MV-4-11 (cell line): ENCODE results near the gene CDH5.
"Not testable (repeated sequence)": the region's sequence is repeated elsewhere in the genome, so short reads cannot be mapped to it uniquely, and the experiment has no call there.

Source experiments
- DNase-seq: peaks from one replicate; lab custom pipeline; 2025; lab: John Stamatoyannopoulos, UW

The CDH5 gene

DNA sequence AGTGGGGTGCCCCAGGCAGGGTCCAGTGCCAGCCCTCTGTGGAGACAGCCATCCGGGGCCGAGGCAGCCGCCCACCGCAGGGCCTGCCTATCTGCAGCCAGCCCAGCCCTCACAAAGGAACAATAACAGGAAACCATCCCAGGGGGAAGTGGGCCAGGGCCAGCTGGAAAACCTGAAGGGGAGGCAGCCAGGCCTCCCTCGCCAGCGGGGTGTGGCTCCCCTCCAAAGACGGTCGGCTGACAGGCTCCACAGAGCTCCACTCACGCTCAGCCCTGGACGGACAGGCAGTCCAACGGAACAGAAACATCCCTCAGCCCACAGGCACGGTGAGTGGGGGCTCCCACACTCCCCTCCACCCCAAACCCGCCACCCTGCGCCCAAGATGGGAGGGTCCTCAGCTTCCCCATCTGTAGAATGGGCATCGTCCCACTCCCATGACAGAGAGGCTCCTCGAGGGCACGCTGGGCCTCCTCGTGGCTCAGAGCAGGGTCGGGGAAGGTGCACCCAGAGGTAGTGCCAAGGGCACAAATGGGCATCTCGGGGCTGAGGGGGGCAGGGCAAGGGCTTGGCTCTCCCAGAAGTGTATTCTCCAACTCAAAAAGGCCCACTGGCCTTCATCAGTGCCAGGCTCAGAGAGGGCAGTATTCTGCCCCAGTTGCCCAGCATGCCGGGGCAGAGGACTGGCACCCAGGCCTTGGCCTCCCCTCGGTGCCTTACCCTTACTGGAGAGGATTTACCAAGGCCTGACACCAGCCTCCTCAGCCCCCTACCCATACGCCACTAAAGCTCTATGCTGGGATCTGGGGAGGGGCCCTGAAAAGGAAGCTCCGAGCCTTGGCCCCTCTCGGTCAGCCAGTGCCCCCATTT, at the start of gene CDH5:
CDH5 (plus strand) TSS at position 259 of the 867 bp plus-strand sequence. CDS start 12,647 bp downstream, outside the sequence.
- DNase-seq: peak; percentile 18

DNA sequence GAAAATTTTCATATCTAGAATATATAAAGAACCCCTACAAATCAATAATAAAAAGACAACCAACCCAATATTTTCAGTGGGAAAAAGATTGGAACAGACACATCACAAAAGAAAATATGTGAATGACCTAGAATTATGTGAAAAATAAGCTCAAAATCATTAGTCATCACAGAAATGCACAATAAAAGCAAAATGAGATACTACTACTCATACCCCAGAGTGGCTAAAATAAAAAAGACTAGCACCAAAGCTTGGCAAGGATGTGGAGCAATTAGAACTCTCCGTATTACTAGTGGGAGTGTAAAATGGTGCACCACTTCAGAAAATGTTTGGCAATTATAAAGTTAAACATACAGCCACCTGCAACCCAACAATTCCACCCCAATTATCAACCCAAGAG, 48.0 kb upstream of the CDH5 start:
- DNase-seq: no peak

DNA sequence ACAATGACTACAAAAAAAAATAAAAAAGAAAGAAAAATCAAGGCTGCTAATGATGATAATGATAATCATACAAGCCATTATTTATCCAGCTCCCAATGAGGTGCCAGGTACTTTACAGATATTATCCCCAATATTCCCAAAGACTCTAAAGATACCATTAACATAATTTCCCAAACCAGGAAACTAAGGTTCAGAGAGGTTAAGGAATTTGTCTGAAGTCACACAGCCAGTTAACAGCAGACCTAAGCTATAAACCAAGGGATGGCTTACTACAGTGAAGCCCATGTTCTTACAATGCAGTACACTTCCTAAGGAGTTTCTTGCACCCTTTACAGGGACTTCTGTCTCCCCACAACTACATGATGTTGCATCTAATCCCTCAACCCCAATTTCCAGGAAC, 45.7 kb upstream of the CDH5 start:
- DNase-seq: no peak

- DNase-seq: no peak
Measured at GRCh38 chr16:66322174-66322573, 44.3 kb upstream of the CDH5 start.

DNA sequence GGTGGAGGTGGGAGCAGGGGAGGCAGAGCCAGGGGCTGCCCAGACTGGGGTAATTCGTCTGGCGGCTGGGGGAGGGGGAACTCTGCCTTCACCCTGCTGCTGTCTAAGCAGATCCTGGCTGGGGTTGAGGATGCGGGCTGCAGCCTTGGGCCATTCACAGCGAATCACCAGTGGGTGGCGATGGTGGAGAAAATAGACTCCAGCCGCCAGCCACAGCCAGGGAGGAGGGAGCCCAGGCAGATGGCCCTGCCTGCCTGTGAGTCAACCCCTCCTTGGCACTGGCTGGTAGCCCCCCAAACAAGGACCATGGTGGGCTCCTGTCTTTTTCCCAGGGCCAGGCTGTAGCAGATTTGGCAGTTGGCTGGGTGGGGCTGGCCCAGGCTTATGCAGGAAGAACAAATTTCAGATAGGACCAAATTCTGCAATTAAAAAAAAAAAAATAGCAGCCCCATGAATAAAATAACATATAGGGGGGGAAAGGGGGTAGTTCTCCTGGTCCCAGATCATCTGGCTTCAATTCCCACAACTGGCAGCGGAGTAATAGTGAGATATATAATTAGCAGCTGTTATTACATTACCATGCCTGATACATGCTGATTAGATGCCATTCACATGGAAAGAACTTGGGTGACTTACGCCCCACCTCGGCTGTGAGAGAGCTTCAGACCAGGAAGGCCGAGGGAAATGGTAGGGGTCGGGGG, 41.5 kb upstream of the CDH5 start:
- peak; percentile 10 for DNase-seq

DNA sequence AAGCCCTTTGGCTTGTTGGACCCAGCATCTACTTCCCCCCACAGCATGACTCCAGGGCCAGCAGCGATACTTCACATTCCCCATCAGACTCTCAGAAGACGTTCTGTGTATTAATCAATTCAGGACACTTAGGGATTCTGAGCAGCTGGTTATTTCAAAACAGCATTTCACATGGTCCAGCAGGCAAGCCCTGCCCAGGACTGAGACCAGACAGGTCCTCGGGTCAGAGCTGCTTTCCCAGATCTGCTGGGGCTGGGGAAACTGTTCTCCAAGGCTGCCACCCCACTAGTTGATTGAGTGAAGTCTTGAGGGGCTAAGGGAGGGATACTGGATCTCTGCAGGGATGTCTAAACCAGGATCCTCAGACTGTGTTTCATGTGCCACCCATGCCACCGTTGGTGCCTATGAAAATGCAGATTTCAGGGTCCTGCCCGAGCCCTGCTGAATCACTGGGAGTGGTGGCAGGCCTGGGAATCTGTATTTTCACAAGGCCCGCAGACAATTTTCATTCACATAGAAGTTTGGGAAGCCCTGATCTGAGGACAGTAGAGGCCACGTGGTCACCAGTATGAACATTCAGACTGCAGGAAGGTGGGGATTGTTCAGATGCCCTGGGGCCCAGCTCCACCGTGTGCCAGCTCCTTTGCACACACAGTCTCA, 40.6 kb upstream of the CDH5 start:
- DNase-seq: no peak

- DNase-seq: no peak
Measured at GRCh38 chr16:66326991-66327513, 39.4 kb upstream of the CDH5 start.

DNA sequence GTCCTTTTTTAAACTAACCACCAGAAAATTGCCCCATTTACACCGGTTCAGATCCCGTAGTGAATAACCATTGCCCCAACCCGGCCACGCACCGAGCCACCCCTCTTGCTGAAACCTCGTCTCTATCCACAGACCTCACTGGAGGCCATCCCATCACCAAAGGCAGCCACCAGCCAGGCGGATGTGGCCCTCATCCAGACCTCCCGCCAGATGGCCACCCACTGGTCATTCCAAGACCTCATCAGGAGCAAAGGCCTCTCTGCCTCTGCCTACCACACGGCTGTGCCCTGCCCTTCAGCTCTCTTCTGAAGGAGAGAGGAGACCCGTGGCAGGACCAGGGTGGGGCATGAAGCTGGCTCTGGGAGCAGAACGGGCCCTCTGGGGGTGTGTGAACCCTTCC, 38.2 kb upstream of the CDH5 start:
- no peak for DNase-seq

DNA sequence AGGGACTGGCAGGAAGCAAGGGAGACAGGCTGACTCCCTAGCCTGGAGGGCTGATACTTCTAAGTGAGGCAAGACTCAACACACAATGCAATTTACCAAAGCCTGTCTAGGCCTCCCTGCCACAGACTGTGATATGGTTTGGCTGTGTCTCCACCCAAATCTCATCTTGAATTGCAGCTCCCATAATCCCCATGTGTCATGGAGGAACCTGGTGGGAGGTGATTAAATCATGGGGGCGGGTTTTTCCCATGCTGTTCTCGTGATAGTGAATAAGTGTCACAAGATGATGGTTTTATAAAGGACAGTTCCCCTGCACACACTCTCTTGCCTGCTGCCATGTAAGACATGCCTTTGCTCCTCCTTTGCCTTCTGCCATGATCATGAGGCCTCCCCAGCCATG, 35.0 kb upstream of the CDH5 start:
- not testable (repeated sequence) for DNase-seq

DNA sequence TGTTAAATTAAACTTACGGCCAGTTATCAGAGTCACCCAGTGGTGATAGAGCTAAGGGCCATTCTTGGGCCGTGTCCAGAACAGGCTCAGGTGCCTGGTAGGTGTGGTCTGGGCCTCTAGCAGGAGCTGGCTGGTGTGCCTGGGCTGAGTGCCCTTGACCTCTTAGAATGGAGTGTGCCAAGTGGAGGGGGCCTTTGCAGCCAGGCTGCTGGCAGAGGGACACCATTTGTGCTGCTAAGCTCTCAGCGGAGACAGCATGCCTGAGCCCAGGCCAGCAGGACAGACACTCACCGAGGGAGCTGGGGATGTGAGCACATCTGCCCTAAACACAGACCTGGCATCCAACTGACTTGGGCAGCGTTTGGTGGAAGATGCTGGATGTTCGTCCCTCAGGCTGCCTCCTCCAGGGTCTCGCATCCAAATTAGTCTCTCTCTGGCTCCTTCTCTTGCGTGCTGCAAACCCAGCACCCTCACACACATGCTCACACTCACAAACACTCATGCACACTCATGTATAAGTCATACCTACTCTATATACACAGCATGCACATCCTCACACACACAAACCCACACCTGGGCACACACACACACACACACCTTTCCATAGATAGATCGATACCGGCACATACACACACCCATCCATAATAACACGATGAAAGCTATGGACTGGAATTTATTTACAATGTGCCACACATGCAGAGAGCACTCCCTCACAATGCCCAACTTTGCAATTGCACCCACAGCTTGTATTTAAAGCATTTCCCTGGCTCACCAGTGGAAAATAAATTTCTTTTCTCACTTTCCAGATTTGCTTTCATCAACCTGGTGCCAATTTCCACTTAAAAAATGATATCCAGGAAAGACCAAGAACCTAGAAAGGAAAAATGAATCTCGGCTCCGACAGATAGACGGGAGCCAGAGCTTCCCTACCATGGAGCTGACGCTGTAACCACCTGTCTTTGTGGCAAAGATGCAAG, 33.6 kb upstream of the CDH5 start:
- no peak for DNase-seq

- DNase-seq: no peak
Measured at GRCh38 chr16:66334853-66335574, 31.5 kb upstream of the CDH5 start.

GRCh38 chr16:66335704-66336329, 30.7 kb upstream of the CDH5 start:
- DNase-seq: no peak

DNA sequence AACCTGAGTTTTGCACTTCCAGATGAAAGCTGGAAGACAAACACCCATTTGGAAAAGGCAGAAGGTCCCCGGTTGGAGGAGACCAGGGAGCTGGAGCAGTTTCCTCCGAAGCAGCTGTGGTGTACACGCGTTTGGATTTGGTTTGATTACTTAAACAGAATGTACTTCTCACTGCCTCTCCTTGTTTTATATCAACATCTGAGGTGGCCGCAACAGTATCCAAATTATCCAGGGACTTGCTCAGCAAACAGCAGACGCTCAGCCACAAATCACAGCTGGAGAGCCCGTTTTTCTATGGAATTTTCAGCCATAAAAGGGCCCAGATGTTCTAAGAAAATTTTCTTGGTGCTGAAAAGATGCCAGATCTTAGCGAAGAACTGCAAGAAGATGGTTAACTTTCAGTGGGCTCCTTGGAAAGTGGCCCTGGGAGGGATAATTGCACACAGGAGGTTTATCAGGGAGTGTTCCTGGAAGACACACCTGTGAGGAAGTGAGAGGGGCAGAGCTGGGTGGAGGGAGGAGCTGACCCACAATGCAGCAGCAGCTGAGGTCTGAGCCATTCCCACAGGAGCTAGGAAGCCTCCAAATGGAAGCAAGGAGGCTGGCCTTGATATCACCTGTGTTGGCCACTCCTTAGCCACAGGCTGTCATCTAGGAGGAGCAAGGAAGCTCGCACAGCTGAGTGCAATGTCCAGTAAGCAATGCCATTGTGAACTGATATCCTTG, 28.9 kb upstream of the CDH5 start:
- DNase-seq: no peak

GRCh38 chr16:66342294-66342900, 24.1 kb upstream of the CDH5 start:
- no peak for DNase-seq

DNA sequence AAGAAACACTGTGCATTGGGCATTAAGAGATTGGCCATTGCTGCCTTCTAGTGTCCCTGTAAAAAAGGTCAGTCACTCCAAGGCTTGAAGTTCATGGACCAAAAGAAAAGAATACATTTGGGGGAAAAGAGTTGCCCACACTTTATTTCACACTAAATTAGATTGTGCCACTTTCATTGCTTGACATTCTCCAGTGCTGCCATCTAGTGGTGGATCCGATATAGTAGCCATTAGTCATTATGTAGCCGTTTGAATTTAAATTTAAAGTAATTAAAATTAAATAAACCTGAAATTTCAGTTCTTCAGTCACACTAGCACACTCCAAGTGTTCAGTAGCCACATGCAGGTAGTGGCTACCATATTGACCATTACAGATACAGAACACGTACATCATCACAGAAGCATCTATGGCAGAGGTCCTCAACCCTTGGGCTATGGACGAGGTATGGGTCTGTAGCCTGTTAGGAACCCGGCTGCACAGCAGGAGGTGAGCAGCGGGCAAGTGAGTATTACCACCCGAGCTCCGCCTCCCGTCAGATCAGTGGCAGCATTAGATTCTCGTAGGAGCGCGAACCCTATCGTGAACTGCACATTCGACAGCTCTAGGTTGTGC, 21.9 kb upstream of the CDH5 start:
- DNase-seq: peak; percentile 16

GRCh38 chr16:66346221-66346620, 20.3 kb upstream of the CDH5 start:
- DNase-seq: no peak

- no peak for DNase-seq
Measured at GRCh38 chr16:66352304-66352703, 14.2 kb upstream of the CDH5 start.

GRCh38 chr16:66353055-66353454, 13.4 kb upstream of the CDH5 start:
- no peak for DNase-seq
